GM18951 (cell line): Measurements from ENCODE around the gene CBX1.
A peak's percentile ranks its signal among the peaks of the same experiment; 100 is the strongest.

ENCODE experiments used
- POLR2A ChIP-seq: IDR thresholded peaks from 4 replicates; pipeline ENCODE4 v1.6.1; 2011; ENCODE audit warnings: mild to moderate bottlenecking; ENCODE audit not compliant: insufficient read length, insufficient read depth; ENCODE audit errors: extremely low read depth
- in situ Hi-C: fragments of 300-500 bp; cut with MboI; formaldehyde crosslinking; loops from one replicate; pipeline ENCODE4 v1.12.0; 2022; ENCODE audit warnings: low sequenced_read_pairs, mixed read lengths, inconsistent platforms; ENCODE audit not compliant: unreplicated experiment

Gene CBX1

GRCh38 chr17:48132385-48132784 is 31.1 kb upstream of the CBX1 start:
- no peak for TF ChIP-seq POLR2A
- in situ Hi-C loops, result loop anchor here (10.0 kb wide), 1 partner anchor 98 kb away; the partner anchor contains the start of gene COPZ2

GRCh38 chr17:48131216-48131824 is 30.0 kb upstream of the CBX1 start:
- no peak for TF ChIP-seq POLR2A
- in situ Hi-C loops, result loop anchor here (10.0 kb wide), 1 partner anchor 97 kb away; the partner anchor contains the start of gene COPZ2

GRCh38 chr17:48129981-48130380 is 28.7 kb upstream of the CBX1 start:
- in situ Hi-C loops, result loop anchor here (10.0 kb wide), 1 partner anchor 95 kb away; the partner anchor contains the start of gene COPZ2
- TF ChIP-seq POLR2A, result no peak

- no peak for TF ChIP-seq POLR2A
- in situ Hi-C loops, result no loop called here
These were observed 27.1 kb upstream of the CBX1 start for GRCh38 chr17:48128400-48128799.

- in situ Hi-C loops, result no loop called here
- peak; percentile 28 for TF ChIP-seq POLR2A
These were observed 26.2 kb upstream of the CBX1 start for GRCh38 chr17:48127371-48128051.

GRCh38 chr17:48126532-48126850 is 25.2 kb upstream of the CBX1 start:
- no peak for TF ChIP-seq POLR2A
- in situ Hi-C loops, result no loop called here

- in situ Hi-C loops, result no loop called here
- no peak for TF ChIP-seq POLR2A
These were observed 24.7 kb upstream of the CBX1 start for GRCh38 chr17:48125829-48126531.

GRCh38 chr17:48123776-48124388 is 22.6 kb upstream of the CBX1 start:
- TF ChIP-seq POLR2A, result no peak
- in situ Hi-C loops, result no loop called here

- in situ Hi-C loops, result no loop called here
These were observed 21.8 kb upstream of the CBX1 start for GRCh38 chr17:48123111-48123510.

GRCh38 chr17:48122665-48123045 is 21.4 kb upstream of the CBX1 start:
- no peak for TF ChIP-seq POLR2A
- in situ Hi-C loops, result no loop called here

More at GRCh38 chr17:48123111-48123510, 21.8 kb upstream of the CBX1 start:
- TF ChIP-seq POLR2A, result no peak

GRCh38 chr17:48121923-48122664 is 20.8 kb upstream of the CBX1 start:
- in situ Hi-C loops, result no loop called here
- no peak for TF ChIP-seq POLR2A

GRCh38 chr17:48113201-48113676 is 12.0 kb upstream of the CBX1 start:
- in situ Hi-C loops, result no loop called here
- no peak for TF ChIP-seq POLR2A

- in situ Hi-C loops, result no loop called here
- TF ChIP-seq POLR2A, result peak; percentile 7
These were observed 10.6 kb upstream of the CBX1 start for GRCh38 chr17:48111937-48112241.

GRCh38 chr17:48110761-48111160 is 9.5 kb upstream of the CBX1 start:
- no peak for TF ChIP-seq POLR2A
- in situ Hi-C loops, result no loop called here
